Stimulated activated CD4-positive, alpha-beta T cell treated with anti-CD3 and anti-CD28 coated beads, Interleukin-4, amount 100 ng/mL, for 48 hours (primary cell): ENCODE data around the gene SNAPC3.
"Not testable (repeated sequence)": the region's sequence is repeated elsewhere in the genome, so short reads cannot be mapped to it uniquely, and the experiment has no call there.

ENCODE experiments used
- DNase-seq, 2 donors: peaks; one replicate each; pipeline ENCODE4 v3.0.0-alpha.2; 2020; ENCODE audit warnings: low read depth in 2 of 2

The SNAPC3 gene

DNA sequence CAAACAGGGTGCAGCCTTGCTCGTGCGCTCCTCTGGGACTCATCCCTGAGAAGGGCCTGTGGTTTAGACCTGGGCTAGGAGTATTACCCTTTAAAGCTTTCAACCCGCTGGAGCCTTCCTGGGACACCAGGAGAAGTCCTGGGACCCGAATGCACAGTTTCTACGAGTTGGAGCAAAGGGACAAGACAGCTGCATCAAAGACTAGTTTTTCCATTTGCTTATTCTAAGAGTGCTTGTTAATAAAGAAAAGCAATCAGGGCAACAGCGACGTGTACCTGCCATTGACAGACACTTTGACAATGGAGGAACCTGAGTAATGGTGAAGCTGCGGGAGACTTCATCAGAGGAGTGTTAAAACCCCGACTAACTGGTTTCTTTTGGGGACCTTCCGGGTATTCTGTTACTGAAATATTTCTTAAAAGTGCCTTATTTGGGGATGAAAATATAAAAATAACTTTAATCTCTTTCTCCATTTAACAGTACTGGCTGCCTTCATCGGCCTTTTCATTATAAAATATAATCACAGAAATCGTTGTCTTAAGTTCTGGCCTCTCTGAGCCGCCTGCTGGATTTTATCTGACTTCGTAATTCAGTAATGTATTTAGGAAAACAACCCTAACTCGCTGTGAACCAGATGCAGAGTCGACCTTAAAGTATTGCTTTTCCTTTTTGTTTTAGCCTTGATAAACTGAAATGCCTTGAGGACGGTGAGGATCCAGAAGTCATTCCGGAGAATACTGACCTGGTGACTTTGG, 732 bp downstream of the SNAPC3 start:
- peak in 1 of 2 donors; percentile 3 for DNase-seq

GRCh38 chr9:15426019-15426418, 3.3 kb downstream of the SNAPC3 start:
- DNase-seq, result no peak

GRCh38 chr9:15427702-15428101, 5.0 kb downstream of the SNAPC3 start:
- not testable (repeated sequence) for DNase-seq

DNA sequence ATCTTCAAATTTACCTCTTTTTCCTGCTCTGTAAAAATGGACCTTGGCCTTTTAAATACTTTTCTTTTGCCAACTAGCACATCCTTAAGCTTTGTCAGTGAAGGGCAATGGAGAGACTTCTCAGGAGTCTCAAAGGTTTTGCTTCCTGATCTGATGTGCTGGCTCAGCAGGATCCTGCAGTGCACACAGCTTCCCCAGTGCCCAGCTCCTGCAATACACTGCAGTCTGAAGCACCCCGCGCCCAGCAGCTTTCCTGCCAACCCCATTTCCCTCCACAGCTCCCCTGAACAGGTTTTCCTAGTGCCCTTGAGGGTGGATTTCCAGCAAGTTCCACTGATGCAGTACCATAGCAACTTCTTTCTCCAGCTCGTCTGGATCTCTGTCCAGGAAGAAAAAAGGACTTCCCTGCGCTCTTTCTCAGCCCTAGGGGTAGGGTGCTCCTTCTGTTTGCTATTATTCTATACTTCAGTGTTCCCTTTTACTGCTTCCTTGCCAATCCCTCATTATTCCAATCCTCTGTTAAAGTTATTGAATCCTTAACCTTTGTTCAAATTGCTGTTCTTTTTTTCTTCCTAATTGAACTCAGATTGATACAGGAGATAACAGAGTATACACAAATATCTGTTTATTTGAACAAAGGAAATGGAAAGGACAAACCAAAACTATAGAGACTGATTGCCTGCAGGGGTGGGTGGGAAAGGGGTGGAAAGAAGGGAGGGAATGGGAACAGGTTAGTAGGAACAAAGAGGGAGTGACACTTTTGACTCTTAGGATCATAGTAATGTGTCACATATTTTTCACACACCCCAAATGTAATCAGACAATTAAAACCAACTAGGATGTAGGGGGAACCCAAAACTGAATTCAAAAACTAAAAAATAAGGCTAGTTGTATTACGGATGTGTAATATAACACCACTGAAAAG, 8.5 kb downstream of the SNAPC3 start:
- no peak for DNase-seq

GRCh38 chr9:15433191-15433590, 10.5 kb downstream of the SNAPC3 start:
- no peak for DNase-seq

GRCh38 chr9:15433661-15434060, 11.0 kb downstream of the SNAPC3 start:
- DNase-seq, result no peak

DNA sequence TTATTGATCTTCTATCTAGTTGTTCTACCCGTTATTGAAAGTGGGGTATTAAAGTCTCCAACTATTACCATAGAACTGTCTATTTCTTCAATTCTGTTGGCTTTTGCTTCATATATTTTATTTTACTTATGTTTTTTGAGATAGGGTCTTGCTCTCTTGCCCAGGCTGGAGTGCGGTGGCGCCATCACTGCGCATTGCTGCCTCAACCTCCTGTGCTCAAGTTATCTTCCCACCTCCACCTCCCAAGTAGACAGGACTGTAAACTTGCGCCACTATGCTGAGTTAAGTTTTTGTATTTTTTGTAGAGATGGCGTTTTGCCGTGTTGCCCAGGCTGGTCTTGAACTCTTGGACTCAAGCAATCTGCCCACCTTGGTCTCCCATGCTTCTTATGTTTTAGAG, 16.2 kb downstream of the SNAPC3 start:
- no peak for DNase-seq

DNA sequence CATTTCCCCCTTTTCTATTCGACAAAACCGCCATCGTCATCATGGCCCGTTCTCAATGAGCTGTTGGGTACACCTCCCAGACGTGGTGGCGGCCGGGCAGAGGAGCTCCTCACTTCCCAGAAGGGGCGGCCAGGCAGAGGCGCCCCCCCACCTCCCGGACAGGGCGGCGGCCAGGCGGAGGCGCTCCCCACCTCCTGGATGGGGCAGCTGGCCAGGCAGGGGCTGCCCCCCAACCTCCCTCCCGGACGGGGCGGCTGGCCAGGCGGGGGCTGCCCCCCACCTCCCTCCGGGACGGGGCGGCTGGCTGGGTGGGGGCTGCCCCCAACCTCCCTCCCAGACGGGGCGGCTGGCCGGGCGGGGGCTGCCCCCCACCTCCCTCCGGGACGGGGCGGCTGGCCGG, 19.2 kb downstream of the SNAPC3 start:
- not testable (repeated sequence) for DNase-seq

- DNase-seq, result not testable (repeated sequence)
Measured at GRCh38 chr9:15442264-15442663, 19.6 kb downstream of the SNAPC3 start.

GRCh38 chr9:15444141-15444540, 21.5 kb downstream of the SNAPC3 start:
- DNase-seq, result no peak

DNA sequence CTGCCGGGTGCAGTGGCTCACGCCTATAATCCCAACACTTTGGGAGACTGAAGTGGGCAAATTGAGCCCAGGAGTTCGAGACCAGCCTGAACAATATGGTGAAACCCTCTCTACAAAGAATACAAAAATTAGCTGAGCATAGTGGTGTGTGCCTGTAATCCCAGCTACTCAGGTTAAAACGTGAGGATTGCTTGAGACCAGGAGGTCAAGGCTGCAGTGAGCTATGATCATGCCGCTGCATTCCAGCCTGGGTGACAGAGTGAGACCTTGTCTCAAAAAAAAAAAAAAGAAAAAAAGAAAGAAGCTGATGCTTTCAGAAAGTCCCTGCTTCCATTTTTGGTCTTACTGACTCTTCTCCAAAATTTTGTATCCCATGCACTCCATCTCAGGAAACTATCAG, 31.3 kb downstream of the SNAPC3 start:
- no peak for DNase-seq

DNA sequence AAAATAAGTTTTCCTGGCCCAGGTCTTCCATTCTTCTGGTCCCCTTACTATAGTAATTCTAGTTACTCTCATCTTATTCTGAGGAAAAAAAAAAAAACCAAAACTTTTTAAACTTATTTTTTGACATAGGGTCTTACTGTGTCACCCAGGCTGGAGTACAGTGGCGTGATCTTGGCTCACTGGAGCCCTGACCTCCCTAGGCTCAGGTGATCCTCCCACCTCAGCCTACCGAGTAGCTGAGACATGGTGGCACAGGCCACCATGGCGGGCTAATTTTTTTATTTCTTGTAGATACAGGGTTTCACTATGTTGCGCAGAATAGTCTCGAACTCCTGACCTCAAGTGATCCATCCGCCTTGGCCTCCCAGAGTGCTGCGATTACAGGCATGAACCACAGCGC, 38.4 kb downstream of the SNAPC3 start:
- no peak for DNase-seq

- no peak for DNase-seq
Measured at GRCh38 chr9:15461601-15462000, 38.9 kb downstream of the SNAPC3 start.

- no peak for DNase-seq
Measured at GRCh38 chr9:15468145-15468544, 45.5 kb downstream of the SNAPC3 start.

GRCh38 chr9:15469406-15469805, 46.7 kb downstream of the SNAPC3 start:
- no peak for DNase-seq

DNA sequence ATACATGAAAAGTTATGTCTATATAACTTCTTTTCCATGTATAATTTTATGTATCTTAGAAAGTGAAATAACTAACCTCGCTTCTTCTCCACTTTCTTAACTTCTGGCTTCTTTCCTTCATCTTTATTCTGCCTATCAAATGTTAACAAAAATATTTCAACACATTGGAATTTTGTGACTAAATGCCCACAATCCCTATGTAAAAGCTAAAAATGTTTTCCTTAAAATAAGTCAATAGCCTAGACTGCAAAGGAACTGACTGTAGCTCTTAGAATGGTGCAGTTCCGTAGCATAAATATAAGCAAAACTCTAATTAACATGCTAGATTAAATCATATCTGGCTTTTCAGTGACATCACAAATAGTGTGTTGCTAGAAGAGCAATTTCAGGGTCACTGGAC, 47.2 kb downstream of the SNAPC3 start:
- DNase-seq, result no peak

GRCh38 chr9:15475923-15476536, 53.4 kb downstream of the SNAPC3 start:
- DNase-seq, result no peak

GRCh38 chr9:15480028-15480427, 57.4 kb downstream of the SNAPC3 start:
- no peak for DNase-seq

DNA sequence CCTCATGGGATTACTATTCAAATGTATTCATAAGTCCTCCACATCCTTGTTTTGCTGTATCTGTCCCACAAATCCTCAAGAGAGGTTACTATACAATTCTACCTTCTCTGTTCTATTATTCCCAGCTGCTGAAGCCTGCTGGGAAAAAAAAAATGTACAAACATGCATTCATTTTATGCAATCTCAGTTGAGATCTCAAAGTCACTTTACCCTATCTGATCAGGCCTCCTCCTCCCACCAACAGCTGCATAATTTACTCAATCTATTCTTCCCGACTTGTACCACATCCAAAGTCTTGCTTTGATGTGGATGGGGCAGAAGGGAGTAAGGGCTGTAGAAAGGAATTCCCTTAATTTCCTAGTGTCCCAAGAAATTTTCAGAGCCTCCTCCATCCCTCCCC, 59.5 kb downstream of the SNAPC3 start:
- no peak for DNase-seq

DNA sequence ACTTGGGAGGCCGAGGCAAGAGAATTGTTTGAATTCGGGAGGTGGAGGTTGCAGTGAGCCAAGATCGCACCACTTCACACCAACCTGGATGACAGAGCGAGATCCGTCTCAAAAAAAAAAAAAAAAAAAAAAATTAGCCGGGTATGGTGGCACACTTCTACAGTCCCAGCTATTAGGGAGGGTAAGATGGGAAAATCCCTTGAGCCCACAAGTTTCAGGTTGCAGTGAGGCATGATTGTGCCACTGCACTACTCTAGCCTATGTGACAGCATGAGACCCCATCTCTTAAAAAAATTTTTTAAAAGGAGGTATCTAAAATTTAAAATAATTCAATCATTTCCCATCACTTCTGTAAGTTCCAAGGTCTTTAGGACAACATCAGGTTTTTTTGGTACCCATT, 62.1 kb downstream of the SNAPC3 start:
- no peak for DNase-seq

GRCh38 chr9:15485836-15486666, 63.4 kb downstream of the SNAPC3 start:
- DNase-seq, result no peak

DNA sequence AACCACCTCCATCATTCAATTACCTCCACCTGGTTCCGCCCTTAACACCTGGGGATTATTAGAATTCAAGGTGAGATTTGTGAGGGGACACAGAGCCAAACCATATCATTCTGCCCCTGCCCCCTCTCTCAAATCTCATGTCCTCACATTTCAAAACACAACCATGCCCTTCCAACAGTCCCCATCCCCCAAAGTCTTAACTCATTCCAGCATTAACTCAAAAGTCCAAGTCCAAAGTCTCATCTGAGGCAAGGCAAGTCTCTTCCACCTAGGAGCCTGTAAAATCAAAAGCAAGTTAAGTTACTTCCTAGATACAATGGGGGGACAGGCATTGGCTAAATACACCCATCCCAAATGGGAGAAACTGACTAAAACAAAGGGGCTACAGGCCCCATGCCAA, 69.3 kb downstream of the SNAPC3 start:
- no peak for DNase-seq
